IgD-negative memory B cell (primary cell): ENCODE results near the gene C22orf23. TPM values are rescaled to one million over a fixed set of nuclear protein-coding genes. Genes with fewer than 3 reads are reported as not detected.
"Not testable (repeated sequence)": the region's sequence is repeated elsewhere in the genome, so short reads cannot be mapped to it uniquely, and the experiment has no call there.

Experiments used
- H3K27ac Mint-ChIP-seq, 3 donors: one replicate each; pipeline ENCODE4 v1.8.0; 2020 to 2022; ENCODE audit warnings: mild to moderate bottlenecking in 3 of 3, mixed read lengths in 3 of 3, moderate library complexity in 1 of 3
- H3K27me3 Mint-ChIP-seq: one replicate; pipeline ENCODE4 v1.8.0; 2021; ENCODE audit warnings: mixed read lengths
- H3K36me3 Mint-ChIP-seq: one replicate; pipeline ENCODE4 v1.8.0; 2020; ENCODE audit warnings: mild to moderate bottlenecking, mixed read lengths
- H3K4me1 Mint-ChIP-seq, 3 donors: one replicate each; pipeline ENCODE4 v1.8.0; 2020 to 2022; ENCODE audit warnings: mixed read lengths in 3 of 3, mild to moderate bottlenecking in 1 of 3
- H3K4me3 Mint-ChIP-seq, 4 donors: one replicate each; pipeline ENCODE4 v1.8.0; 2020 to 2022; ENCODE audit warnings: mild to moderate bottlenecking in 4 of 4, mixed read lengths in 4 of 4, moderate library complexity in 3 of 4
- H3K9me3 Mint-ChIP-seq, 3 donors: one replicate each; pipeline ENCODE4 v1.8.0; 2020 to 2021; ENCODE audit warnings: mixed read lengths in 3 of 3, mild to moderate bottlenecking in 1 of 3
- polyA plus RNA-seq: library from polyadenylated mRNA; unstranded; fragments of 300-500 nt; fragmentation: Illumina TruSeq; gene quantifications from one replicate; pipeline ENCODE4 v1.2.3, GENCODE V29; 2021

The C22orf23 gene
- polyA plus RNA-seq, 1 donor from 2014 or later = not detected

- Mint-ChIP-seq H3K4me1 (no peaks in the 10 kb centered on the region), H3K36me3 (peaks cover 7% of the 10 kb centered on the region), H3K9me3 (no peaks in the 10 kb centered on the region), H3K27ac (peak overlapping the region in 1 of 3 donors; percentile 28), H3K27me3 (no peaks in the 10 kb centered on the region), H3K4me3 (no peak overlapping the region)
These were observed 18.4 kb upstream of the C22orf23 start for GRCh38 chr22:37971475-37972434.

- Mint-ChIP-seq H3K4me1 (no peaks in the 10 kb centered on the region), H3K36me3 (peaks cover 7% of the 10 kb centered on the region), H3K27me3 (no peaks in the 10 kb centered on the region), H3K4me3 (no peak overlapping the region), H3K9me3 (no peaks in the 10 kb centered on the region), H3K27ac (no peak overlapping the region)
These were observed 17.5 kb upstream of the C22orf23 start for GRCh38 chr22:37970864-37971263.

- Mint-ChIP-seq H3K27me3 (no peaks in the 10 kb centered on the region), H3K36me3 (peaks cover 4% of the 10 kb centered on the region), H3K27ac (no peak overlapping the region), H3K4me3 (peak overlapping the region in 1 of 4 donors; percentile 28), H3K4me1 (peaks cover 5% of the 10 kb centered on the region in 3 donors), H3K9me3 (no peaks in the 10 kb centered on the region)
These were observed 15.3 kb upstream of the C22orf23 start for GRCh38 chr22:37968452-37969251.

GRCh38 chr22:37967637-37968451 is 14.4 kb upstream of the C22orf23 start:
- H3K27ac Mint-ChIP-seq = no peak overlapping the region
- H3K36me3 Mint-ChIP-seq = peaks cover 4% of the 10 kb centered on the region
- H3K9me3 Mint-ChIP-seq = no peaks in the 10 kb centered on the region
- H3K4me3 Mint-ChIP-seq = no peak overlapping the region
- no peaks in the 10 kb centered on the region for H3K27me3 Mint-ChIP-seq
- peaks cover 5% of the 10 kb centered on the region in 3 donors for H3K4me1 Mint-ChIP-seq

GRCh38 chr22:37967147-37967546 is 13.7 kb upstream of the C22orf23 start:
- Mint-ChIP-seq H3K4me1 (peaks cover 5% of the 10 kb centered on the region in 3 donors), H3K27me3 (no peaks in the 10 kb centered on the region), H3K36me3 (peaks cover 4% of the 10 kb centered on the region), H3K4me3 (no peak overlapping the region), H3K9me3 (no peaks in the 10 kb centered on the region), H3K27ac (no peak overlapping the region)

GRCh38 chr22:37965940-37966664 is 12.7 kb upstream of the C22orf23 start:
- Mint-ChIP-seq H3K4me3 (peak overlapping the region in 1 of 4 donors; percentile 20), H3K27me3 (no peaks in the 10 kb centered on the region), H3K4me1 (peaks cover 5 to 7% (median 5%) of the 10 kb centered on the region in 3 donors), H3K36me3 (peaks cover 6% of the 10 kb centered on the region), H3K9me3 (no peaks in the 10 kb centered on the region), H3K27ac (peak overlapping the region in 1 of 3 donors; percentile 68)

GRCh38 chr22:37961062-37961461 is 7.7 kb upstream of the C22orf23 start:
- Mint-ChIP-seq H3K27me3 (no peaks in the 10 kb centered on the region), H3K27ac (no peak overlapping the region), H3K4me3 (no peak overlapping the region), H3K36me3 (peaks cover 8% of the 10 kb centered on the region), H3K9me3 (peaks cover 0 to 3% (median 0%) of the 10 kb centered on the region in 3 donors), H3K4me1 (peaks cover 7 to 21% (median 11%) of the 10 kb centered on the region in 3 donors)

- Mint-ChIP-seq H3K4me3 (peak overlapping the region in 2 of 4 donors; percentile 38 to 65), H3K27me3 (no peaks in the 10 kb centered on the region)
These were observed 5.9 kb upstream of the C22orf23 start for GRCh38 chr22:37959231-37959825.

GRCh38 chr22:37957232-37957631 is 3.8 kb upstream of the C22orf23 start:
- Mint-ChIP-seq H3K36me3 (peaks cover 10% of the 10 kb centered on the region), H3K9me3 (peaks cover 0 to 3% (median 0%) of the 10 kb centered on the region in 3 donors), H3K4me1 (peaks cover 22 to 36% (median 26%) of the 10 kb centered on the region in 3 donors), H3K27me3 (peaks cover 9% of the 10 kb centered on the region), H3K4me3 (peak overlapping the region in 2 of 4 donors; percentile 24 to 41), H3K27ac (peak overlapping the region in 1 of 3 donors; percentile 73)

More at GRCh38 chr22:37959231-37959825, 5.9 kb upstream of the C22orf23 start:
- Mint-ChIP-seq H3K27ac (no peak overlapping the region), H3K36me3 (peaks cover 8% of the 10 kb centered on the region), H3K9me3 (peaks cover 0 to 3% (median 0%) of the 10 kb centered on the region in 3 donors), H3K4me1 (peaks cover 10 to 26% (median 14%) of the 10 kb centered on the region in 3 donors)

- H3K36me3 Mint-ChIP-seq, H3K4me3 Mint-ChIP-seq, H3K9me3 Mint-ChIP-seq: not testable (repeated sequence)
- peaks cover 22 to 34% (median 26%) of the 10 kb centered on the region in 3 donors for H3K4me1 Mint-ChIP-seq
- H3K27ac Mint-ChIP-seq = peak overlapping the region in 1 of 3 donors; percentile 11
- H3K27me3 Mint-ChIP-seq = peaks cover 12% of the 10 kb centered on the region
These were observed 2.5 kb upstream of the C22orf23 start for GRCh38 chr22:37955825-37956397.

- H3K27me3 Mint-ChIP-seq = peaks cover 12% of the 10 kb centered on the region
- peak overlapping the region; percentile 94 to 100 (median 100) for H3K4me3 Mint-ChIP-seq
- H3K36me3 Mint-ChIP-seq = peaks cover 8% of the 10 kb centered on the region
- peaks cover 0 to 3% (median 0%) of the 10 kb centered on the region in 3 donors for H3K9me3 Mint-ChIP-seq
- H3K4me1 Mint-ChIP-seq = peaks cover 22 to 34% (median 26%) of the 10 kb centered on the region in 3 donors
- peak overlapping the region in 1 of 3 donors; percentile 35 for H3K27ac Mint-ChIP-seq
These were observed 1.3 kb upstream of the C22orf23 start for GRCh38 chr22:37954686-37955085.

GRCh38 chr22:37953062-37953436 is 352 bp downstream of the C22orf23 start:
- Mint-ChIP-seq H3K27ac (peak overlapping the region; percentile 81 to 98 (median 83)), H3K4me1 (peaks cover 16 to 33% (median 26%) of the 10 kb centered on the region in 3 donors), H3K36me3 (peaks cover 3% of the 10 kb centered on the region), H3K4me3 (peak overlapping the region; percentile 94 to 100 (median 100)), H3K27me3 (peaks cover 12% of the 10 kb centered on the region), H3K9me3 (no peaks in the 10 kb centered on the region)

GRCh38 chr22:37952629-37953028 is 772 bp downstream of the C22orf23 start:
- Mint-ChIP-seq H3K27ac (peak overlapping the region in 2 of 3 donors; percentile 81 to 83), H3K4me3 (peak overlapping the region; percentile 94 to 100 (median 100)), H3K27me3 (peaks cover 12% of the 10 kb centered on the region), H3K4me1 (peaks cover 16 to 30% (median 26%) of the 10 kb centered on the region in 3 donors)
- H3K36me3 Mint-ChIP-seq, H3K9me3 Mint-ChIP-seq: not testable (repeated sequence)
